ENCODE data around the gene EOLA1. TPM values are rescaled to one million over a fixed set of nuclear protein-coding genes. Genes with fewer than 3 reads are reported as not detected.
"Not testable (repeated sequence)": the region's sequence is repeated elsewhere in the genome, so short reads cannot be mapped to it uniquely, and the experiment has no call there.

EOLA1 gene
- total RNA-seq, 6 experiments from 2014 or later = 5.2 to 13.3 (median 11.7) TPM

DNA sequence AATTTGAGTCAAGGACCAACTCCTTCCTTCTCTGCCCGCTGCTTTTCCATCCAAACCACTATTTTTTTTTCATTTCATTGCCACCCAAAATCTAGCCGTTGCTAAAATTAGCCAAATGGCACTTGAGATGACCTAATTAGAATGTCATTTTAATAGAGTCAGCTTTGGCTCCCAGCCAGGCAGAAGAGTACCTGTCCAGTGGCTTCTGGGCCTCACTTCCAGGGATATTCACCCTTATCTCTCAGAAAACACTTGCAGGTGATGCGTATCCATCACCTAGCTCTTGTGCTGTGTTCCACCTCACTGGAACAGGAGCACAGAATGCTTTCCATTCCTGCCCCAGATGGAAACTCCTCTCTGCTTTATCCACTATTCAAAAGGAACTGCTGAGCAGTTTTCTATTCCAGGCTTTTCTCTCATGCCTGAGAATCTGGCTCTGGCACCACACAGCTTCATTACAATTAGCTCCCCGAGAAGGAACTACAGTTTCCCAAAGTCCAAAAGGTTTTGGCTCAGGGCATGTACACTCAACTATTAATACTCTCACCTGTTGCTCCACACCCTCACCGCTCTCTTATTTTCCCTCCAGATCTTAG lies 28.0 kb downstream of the EOLA1 start:
- Histone ChIP-seq H3K27me3 (no peaks in the 10 kb centered on the region), H3K9me3 (no peaks in the 10 kb centered on the region), H3K4me3 (no peak overlapping the region), H3K36me3 (no peaks in the 10 kb centered on the region), H3K27ac (no peak overlapping the region), H3K4me1 (no peaks in the 10 kb centered on the region)
- WGBS (ENCODE audit: insufficient coverage, low coverage, low lambda C conversion rate, missing lambda C conversion rate) = 59% methylated on average over 5 of the region's 5 CpGs
- ATAC-seq (no peak), DNase-seq (no peak)
- intact Hi-C loops (cut with DNase I) = no loop called here
- TF ChIP-seq POLR2A (IDR thresholded peaks at IDR 0.05) = no peak
- TF ChIP-seq, protein P1, sequence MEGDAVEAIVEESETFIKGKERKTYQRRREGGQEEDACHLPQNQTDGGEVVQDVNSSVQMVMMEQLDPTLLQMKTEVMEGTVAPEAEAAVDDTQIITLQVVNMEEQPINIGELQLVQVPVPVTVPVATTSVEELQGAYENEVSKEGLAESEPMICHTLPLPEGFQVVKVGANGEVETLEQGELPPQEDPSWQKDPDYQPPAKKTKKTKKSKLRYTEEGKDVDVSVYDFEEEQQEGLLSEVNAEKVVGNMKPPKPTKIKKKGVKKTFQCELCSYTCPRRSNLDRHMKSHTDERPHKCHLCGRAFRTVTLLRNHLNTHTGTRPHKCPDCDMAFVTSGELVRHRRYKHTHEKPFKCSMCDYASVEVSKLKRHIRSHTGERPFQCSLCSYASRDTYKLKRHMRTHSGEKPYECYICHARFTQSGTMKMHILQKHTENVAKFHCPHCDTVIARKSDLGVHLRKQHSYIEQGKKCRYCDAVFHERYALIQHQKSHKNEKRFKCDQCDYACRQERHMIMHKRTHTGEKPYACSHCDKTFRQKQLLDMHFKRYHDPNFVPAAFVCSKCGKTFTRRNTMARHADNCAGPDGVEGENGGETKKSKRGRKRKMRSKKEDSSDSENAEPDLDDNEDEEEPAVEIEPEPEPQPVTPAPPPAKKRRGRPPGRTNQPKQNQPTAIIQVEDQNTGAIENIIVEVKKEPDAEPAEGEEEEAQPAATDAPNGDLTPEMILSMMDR (IDR thresholded peaks at IDR 0.05) = no peak

- H3K4me1 ChIP-seq = no peaks in the 10 kb centered on the region
- DNase-seq (no peak), ATAC-seq (no peak)
- 25% methylated on average over 2 of the region's 2 CpGs for WGBS (ENCODE audit: insufficient coverage, low coverage, low lambda C conversion rate, missing lambda C conversion rate)
- no peaks in the 10 kb centered on the region for H3K36me3 ChIP-seq
- H3K27me3 ChIP-seq = no peaks in the 10 kb centered on the region
- intact Hi-C loops (cut with DNase I) = no loop called here
- TF ChIP-seq, protein P1 (IDR thresholded peaks at IDR 0.05) = no peak
- no peak for TF ChIP-seq POLR2A (IDR thresholded peaks at IDR 0.05)
- H3K9me3 ChIP-seq = no peaks in the 10 kb centered on the region
- H3K27ac ChIP-seq = no peak overlapping the region
- H3K4me3 ChIP-seq = no peak overlapping the region
These were observed 29.0 kb downstream of the EOLA1 start for GRCh38 chrX:149569770-149570169.

- TF ChIP-seq, protein P1 (IDR thresholded peaks at IDR 0.05) = no peak
- TF ChIP-seq POLR2A (IDR thresholded peaks at IDR 0.05) = no peak
- ATAC-seq (no peak), DNase-seq (no peak)
- H3K4me3 ChIP-seq = no peak overlapping the region
- no peak overlapping the region for H3K27ac ChIP-seq
- no peaks in the 10 kb centered on the region for H3K36me3 ChIP-seq
- intact Hi-C loops (cut with DNase I) = no loop called here
- H3K4me1 ChIP-seq = no peaks in the 10 kb centered on the region
- no peaks in the 10 kb centered on the region for H3K9me3 ChIP-seq
- 35% methylated on average over 6 of the region's 6 CpGs for WGBS (ENCODE audit: insufficient coverage, low coverage, low lambda C conversion rate, missing lambda C conversion rate)
- H3K27me3 ChIP-seq = no peaks in the 10 kb centered on the region
These were observed 29.9 kb downstream of the EOLA1 start for GRCh38 chrX:149570668-149571067.

GRCh38 chrX:149571770-149572169 lies 31.0 kb downstream of the EOLA1 start:
- H3K27me3 ChIP-seq = no peaks in the 10 kb centered on the region
- no peak overlapping the region for H3K27ac ChIP-seq
- DNase-seq (no peak), ATAC-seq (no peak)
- H3K36me3 ChIP-seq = no peaks in the 10 kb centered on the region
- H3K4me1 ChIP-seq = no peaks in the 10 kb centered on the region
- intact Hi-C loops (cut with DNase I) = no loop called here
- 56% methylated on average over 7 of the region's 7 CpGs for WGBS (ENCODE audit: insufficient coverage, low coverage, low lambda C conversion rate, missing lambda C conversion rate)
- H3K9me3 ChIP-seq = no peaks in the 10 kb centered on the region
- no peak for TF ChIP-seq POLR2A (IDR thresholded peaks at IDR 0.05)
- TF ChIP-seq, protein P1 (IDR thresholded peaks at IDR 0.05) = no peak
- no peak overlapping the region for H3K4me3 ChIP-seq

- no peaks in the 10 kb centered on the region for H3K4me1 ChIP-seq
- ATAC-seq (no peak), DNase-seq (no peak)
- intact Hi-C loops (cut with DNase I) = no loop called here
- H3K27me3 ChIP-seq = no peaks in the 10 kb centered on the region
- no peaks in the 10 kb centered on the region for H3K36me3 ChIP-seq
- H3K27ac ChIP-seq = no peak overlapping the region
- WGBS (ENCODE audit: insufficient coverage, low coverage, low lambda C conversion rate, missing lambda C conversion rate) = 18% methylated on average over 1 of the region's 1 CpG
- no peak overlapping the region for H3K4me3 ChIP-seq
- no peaks in the 10 kb centered on the region for H3K9me3 ChIP-seq
- TF ChIP-seq POLR2A (IDR thresholded peaks at IDR 0.05) = no peak
- TF ChIP-seq, protein P1 (IDR thresholded peaks at IDR 0.05) = no peak
These were observed 31.9 kb downstream of the EOLA1 start for GRCh38 chrX:149572743-149573142.

DNA sequence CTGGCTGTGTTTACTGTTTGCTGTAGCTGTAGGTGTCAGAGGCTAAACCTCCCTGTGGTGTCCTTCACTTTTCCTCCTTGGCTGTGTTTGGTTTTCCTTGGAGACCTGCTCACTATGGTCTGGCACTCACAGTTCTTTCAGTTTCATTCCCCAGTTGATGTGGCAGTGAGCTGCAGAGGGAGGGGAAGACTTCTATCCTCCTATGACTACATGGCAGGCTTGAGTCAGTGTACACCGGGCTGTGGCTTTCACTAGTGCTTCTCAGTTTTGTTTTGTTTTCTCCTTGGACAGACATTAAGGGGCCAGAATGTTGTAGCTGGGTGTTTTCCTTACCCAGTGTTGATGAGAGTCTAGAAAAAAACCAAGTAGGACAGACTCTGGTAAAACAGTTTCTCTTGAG lies 32.6 kb downstream of the EOLA1 start:
- peak in 2 of 4 donors; percentile 31 to 54 for ATAC-seq
- WGBS (ENCODE audit: insufficient coverage, low coverage, low lambda C conversion rate, missing lambda C conversion rate) = no CpG with 5 or more reads among the region's 1 CpG

GRCh38 chrX:149585631-149586030 lies 44.8 kb downstream of the EOLA1 start:
- H3K4me3 ChIP-seq; H3K36me3 ChIP-seq; H3K27me3 ChIP-seq; H3K4me1 ChIP-seq; intact Hi-C loops (cut with DNase I); H3K27ac ChIP-seq; DNase-seq; H3K9me3 ChIP-seq: not testable (repeated sequence)
- 73% methylated on average over 2 of the region's 17 CpGs for WGBS (ENCODE audit: insufficient coverage, low coverage, low lambda C conversion rate, missing lambda C conversion rate)
- peak in 1 of 4 donors; percentile 18 for ATAC-seq

More for the DNA sequence above, 32.6 kb downstream of the EOLA1 start:
- H3K36me3 ChIP-seq; H3K4me1 ChIP-seq; DNase-seq; H3K4me3 ChIP-seq; H3K27me3 ChIP-seq; H3K9me3 ChIP-seq; intact Hi-C loops (cut with DNase I); H3K27ac ChIP-seq: not testable (repeated sequence)
